Endodermal cell (in vitro differentiated cells): Measurements from ENCODE around the gene ARHGEF26. TPM values are rescaled to one million over a fixed set of nuclear protein-coding genes. Genes with fewer than 3 reads are reported as not detected.

Experiments used
- DNase-seq: peaks from one replicate; pipeline ENCODE4 v3.0.0-alpha.2; 2017
- H3K27ac ChIP-seq: 2 replicates; pipeline ENCODE4 v1.5.1; 2013; ENCODE audit warnings: mild to moderate bottlenecking, low read depth, low read length, moderate library complexity
- H3K27me3 ChIP-seq: 2 replicates; pipeline ENCODE4 v1.6.1; 2013; ENCODE audit warnings: mild to moderate bottlenecking, low read length, moderate library complexity; ENCODE audit not compliant: insufficient read depth, control insufficient read depth, poor library complexity, severe bottlenecking
- H3K36me3 ChIP-seq: 2 replicates; pipeline ENCODE4 v1.7.0; 2013; ENCODE audit warnings: mild to moderate bottlenecking, low read length, moderate library complexity; ENCODE audit not compliant: control insufficient read depth, insufficient read depth
- H3K4me1 ChIP-seq: one replicate; pipeline ENCODE4 v1.7.0; 2013; ENCODE audit warnings: low read length; ENCODE audit not compliant: control insufficient read depth, insufficient read depth
- H3K4me3 ChIP-seq: 2 replicates; pipeline ENCODE4 v1.5.1; 2013; ENCODE audit warnings: mild to moderate bottlenecking, low read length, moderate library complexity
- H3K9ac ChIP-seq: 2 replicates; pipeline ENCODE4 v1.6.1; 2013; ENCODE audit warnings: mild to moderate bottlenecking, low read length, moderate library complexity; ENCODE audit not compliant: poor library complexity, severe bottlenecking; ENCODE audit errors: extremely low read depth
- H3K9me3 ChIP-seq: 2 replicates; pipeline ENCODE4 v1.6.1; 2013; ENCODE audit warnings: mild to moderate bottlenecking, low read length, moderate library complexity; ENCODE audit not compliant: control insufficient read depth
- H3K27ac Mint-ChIP-seq: 2 replicates; pipeline ENCODE4 v1.8.0; 2020; ENCODE audit warnings: mixed read lengths
- H3K27me3 Mint-ChIP-seq: 2 replicates; pipeline ENCODE4 v1.8.0; 2021; ENCODE audit warnings: mild to moderate bottlenecking, mixed read lengths; ENCODE audit not compliant: insufficient read depth
- H3K36me3 Mint-ChIP-seq: 2 replicates; pipeline ENCODE4 v1.8.0; 2020; ENCODE audit warnings: low read depth, mixed read lengths
- H3K4me1 Mint-ChIP-seq: 2 replicates; pipeline ENCODE4 v1.8.0; 2020; ENCODE audit warnings: mixed read lengths
- H3K4me3 Mint-ChIP-seq: 2 replicates; pipeline ENCODE4 v1.8.0; 2020; ENCODE audit warnings: mild to moderate bottlenecking, moderate library complexity, mixed read lengths
- H3K9me3 Mint-ChIP-seq: 2 replicates; pipeline ENCODE4 v1.8.0; 2020; ENCODE audit warnings: mild to moderate bottlenecking, mixed read lengths
- CTCF ChIP-seq: fragments of 200-600 bp; sonication (generic); conservative IDR thresholded peaks from 2 replicates; pipeline ENCODE4 v1.5.0; 2021; ENCODE audit warnings: antibody characterized with exemption, mild to moderate bottlenecking
- WGBS, 2 experiments: methylation state at CpG; one replicate each; pipeline versions ENCODE4 v1.1.5 to v1.1.7; 2013; ENCODE audit warnings: missing lambda C conversion rate in 2 of 2, mixed read lengths in 1 of 2; ENCODE audit not compliant: insufficient coverage in 1 of 2, insufficient read length in 1 of 2; 5-methylcytosine and 5-hydroxymethylcytosine counted together
- total RNA-seq, 2 donors: library from RNA; stranded (reverse); fragmentation: NEBNext Ultra II Directional in 1 of 2; extraction: Animal tissue kit (Norgen Biotek cat#: 25700) in 1 of 2; gene quantifications; 2 replicates in 1 of 2; 3 replicates in 1 of 2; pipeline ENCODE4 v1.2.1, GENCODE V29; 2021

ARHGEF26 gene
- total RNA-seq, 2 donors from 2014 or later = 10.1 to 12.4 TPM

DNA sequence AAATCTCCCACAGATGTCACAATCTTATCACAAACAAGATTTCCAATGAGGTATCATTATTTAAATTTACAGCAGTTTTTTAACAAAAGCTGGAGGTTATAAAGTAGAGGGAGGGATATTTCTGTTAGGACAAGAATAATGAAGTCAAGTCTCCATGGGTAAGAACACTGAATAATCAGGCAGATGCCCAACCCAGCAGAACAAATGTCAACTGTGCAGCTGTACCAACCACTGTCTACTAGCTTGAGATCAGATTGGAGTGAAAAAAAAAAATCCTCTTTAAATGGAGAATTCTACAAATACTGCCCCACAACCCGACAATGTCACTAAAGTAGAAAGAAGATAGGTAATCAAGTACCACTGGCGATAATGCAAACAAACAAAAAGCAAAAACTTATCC lies 172.8 kb downstream of the ARHGEF26 start:
- peaks cover 78% of the 10 kb centered on the region for H3K36me3 Mint-ChIP-seq

DNA sequence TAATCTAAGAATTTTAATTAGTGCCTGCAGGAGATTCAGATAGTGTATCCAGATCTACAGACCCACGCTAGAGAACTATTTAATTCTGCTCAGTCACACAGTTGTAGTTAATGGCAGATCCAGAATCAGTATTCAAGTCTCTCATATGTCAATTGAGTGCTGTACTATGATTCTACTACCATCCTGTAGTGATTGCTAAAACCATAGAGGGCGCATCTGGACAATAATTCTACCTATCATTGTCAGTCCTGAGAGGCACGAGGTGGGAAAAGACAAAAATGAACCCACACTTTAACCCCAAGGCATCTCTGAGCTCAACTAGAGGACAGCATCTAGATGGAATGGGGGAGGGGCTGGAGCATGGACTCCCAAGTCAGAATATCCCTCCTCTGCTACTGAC lies 180.4 kb downstream of the ARHGEF26 start:
- no peaks in the 10 kb centered on the region for H3K4me1 Mint-ChIP-seq
- no peak overlapping the region for H3K27ac Mint-ChIP-seq
- H3K36me3 Mint-ChIP-seq = peaks cover 66% of the 10 kb centered on the region
- H3K4me3 Mint-ChIP-seq = no peak overlapping the region
- no peak for DNase-seq
- H3K9me3 Mint-ChIP-seq = no peaks in the 10 kb centered on the region
- no peaks in the 10 kb centered on the region for H3K9me3 ChIP-seq
- no peak overlapping the region for H3K4me3 ChIP-seq
- no peaks in the 10 kb centered on the region for H3K27me3 ChIP-seq
- 83 to 90% methylated on average over 1 to 3 of the region's 3 CpGs for WGBS, 2 experiments
- no peak overlapping the region for H3K9ac ChIP-seq
- TF ChIP-seq CTCF = no peak
- no peak overlapping the region for H3K27ac ChIP-seq
- H3K4me1 ChIP-seq = no peaks in the 10 kb centered on the region
- peaks cover 90% of the 10 kb centered on the region for H3K36me3 ChIP-seq
- no peaks in the 10 kb centered on the region for H3K27me3 Mint-ChIP-seq

More for the DNA sequence above, 172.8 kb downstream of the ARHGEF26 start:
- no peak for TF ChIP-seq CTCF
- no peak overlapping the region for H3K4me3 Mint-ChIP-seq
- 100% methylated on average over 2 of the region's 2 CpGs; no CpG with 5 or more reads in 1 of the 2 experiments for WGBS, 2 experiments
- no peak for DNase-seq
- Histone ChIP-seq H3K4me1 (no peaks in the 10 kb centered on the region), H3K27me3 (no peaks in the 10 kb centered on the region), H3K4me3 (no peak overlapping the region), H3K9me3 (no peaks in the 10 kb centered on the region), H3K27ac (no peak overlapping the region), H3K36me3 (peaks cover 84% of the 10 kb centered on the region), H3K9ac (no peak overlapping the region)
- H3K27ac Mint-ChIP-seq = no peak overlapping the region
- no peaks in the 10 kb centered on the region for H3K4me1 Mint-ChIP-seq
- no peaks in the 10 kb centered on the region for H3K27me3 Mint-ChIP-seq
- no peaks in the 10 kb centered on the region for H3K9me3 Mint-ChIP-seq

- Histone ChIP-seq H3K27ac (no peak overlapping the region), H3K4me1 (no peaks in the 10 kb centered on the region), H3K9me3 (no peaks in the 10 kb centered on the region), H3K27me3 (no peaks in the 10 kb centered on the region), H3K4me3 (no peak overlapping the region), H3K9ac (no peak overlapping the region), H3K36me3 (peaks cover 100% of the 10 kb centered on the region)
- Mint-ChIP-seq H3K36me3 (peaks cover 69% of the 10 kb centered on the region), H3K9me3 (no peaks in the 10 kb centered on the region), H3K27ac (no peak overlapping the region), H3K27me3 (no peaks in the 10 kb centered on the region), H3K4me3 (no peak overlapping the region), H3K4me1 (no peaks in the 10 kb centered on the region)
- no peak for DNase-seq
- no peak for TF ChIP-seq CTCF
Measured at GRCh38 chr3:154304116-154304786, 183.1 kb downstream of the ARHGEF26 start.
